HG03571 (cell line): ENCODE data around the gene SACM1L.
"Not testable (repeated sequence)": the region's sequence is repeated elsewhere in the genome, so short reads cannot be mapped to it uniquely, and the experiment has no call there.

Source experiments
- ATAC-seq: cut with Tn5 transposase; IDR thresholded peaks from one replicate; pipeline ENCODE4 v1.9.1; 2021; ENCODE audit not compliant: unreplicated experiment

The SACM1L gene

DNA sequence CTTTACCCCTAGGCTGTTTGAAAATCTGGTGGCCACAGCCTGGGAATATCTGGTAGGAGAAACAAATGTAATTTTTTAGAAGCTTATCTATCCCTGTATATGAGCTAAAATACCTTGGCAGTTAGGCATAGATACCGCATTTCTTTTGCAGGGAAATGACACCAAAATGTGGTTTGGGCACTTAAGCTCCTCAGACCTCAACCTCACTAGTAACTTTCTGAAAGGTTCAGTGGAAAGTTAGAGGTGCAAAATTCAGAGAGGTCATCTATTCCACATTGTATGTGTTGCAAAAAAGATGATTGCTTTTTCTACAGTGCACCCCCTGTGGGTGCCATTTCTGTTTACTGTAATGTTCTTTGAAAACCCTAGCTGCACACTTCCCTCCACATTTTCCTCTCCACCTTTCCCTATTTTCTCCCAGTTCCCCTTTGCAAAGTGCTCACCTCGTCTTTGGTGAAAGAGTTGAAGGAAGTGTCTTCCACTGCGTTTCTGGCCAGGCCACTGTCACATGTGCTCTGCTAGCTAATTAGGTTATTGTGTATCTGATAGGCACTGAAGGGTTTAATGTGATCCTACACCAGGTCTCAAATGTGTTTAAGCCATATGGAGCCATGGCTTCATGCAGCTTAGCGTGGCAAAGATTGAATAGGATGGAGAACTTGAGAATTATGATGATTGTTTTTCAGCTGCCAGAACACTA is 1.3 kb downstream of the SACM1L start:
- no peak for ATAC-seq

- no peak for ATAC-seq
These were observed 2.6 kb downstream of the SACM1L start for GRCh38 chr3:45691842-45692241.

DNA sequence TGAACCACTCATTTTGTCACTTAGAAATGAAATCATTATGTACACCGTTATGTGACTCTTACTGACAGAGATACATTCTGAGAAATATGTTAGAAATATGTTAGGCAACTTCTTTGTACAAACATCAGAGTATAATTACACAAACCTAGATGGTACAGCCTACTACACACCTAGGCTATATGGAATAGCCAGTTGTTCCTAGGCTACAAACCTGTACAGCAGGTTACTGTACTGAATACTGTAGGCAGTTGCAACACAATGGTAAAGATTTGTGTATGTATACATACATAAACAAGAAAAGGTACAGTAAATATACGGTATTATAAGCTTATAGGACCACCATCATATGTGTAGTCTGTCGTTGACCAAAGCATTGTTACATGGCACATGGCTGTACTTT is 3.7 kb downstream of the SACM1L start:
- no peak for ATAC-seq

- no peak for ATAC-seq
These were observed 4.8 kb downstream of the SACM1L start for GRCh38 chr3:45693941-45694521.

- not testable (repeated sequence) for ATAC-seq
These were observed 6.0 kb downstream of the SACM1L start for GRCh38 chr3:45695166-45695565.

- ATAC-seq: no peak
These were observed 11.4 kb downstream of the SACM1L start for GRCh38 chr3:45700570-45701073.

DNA sequence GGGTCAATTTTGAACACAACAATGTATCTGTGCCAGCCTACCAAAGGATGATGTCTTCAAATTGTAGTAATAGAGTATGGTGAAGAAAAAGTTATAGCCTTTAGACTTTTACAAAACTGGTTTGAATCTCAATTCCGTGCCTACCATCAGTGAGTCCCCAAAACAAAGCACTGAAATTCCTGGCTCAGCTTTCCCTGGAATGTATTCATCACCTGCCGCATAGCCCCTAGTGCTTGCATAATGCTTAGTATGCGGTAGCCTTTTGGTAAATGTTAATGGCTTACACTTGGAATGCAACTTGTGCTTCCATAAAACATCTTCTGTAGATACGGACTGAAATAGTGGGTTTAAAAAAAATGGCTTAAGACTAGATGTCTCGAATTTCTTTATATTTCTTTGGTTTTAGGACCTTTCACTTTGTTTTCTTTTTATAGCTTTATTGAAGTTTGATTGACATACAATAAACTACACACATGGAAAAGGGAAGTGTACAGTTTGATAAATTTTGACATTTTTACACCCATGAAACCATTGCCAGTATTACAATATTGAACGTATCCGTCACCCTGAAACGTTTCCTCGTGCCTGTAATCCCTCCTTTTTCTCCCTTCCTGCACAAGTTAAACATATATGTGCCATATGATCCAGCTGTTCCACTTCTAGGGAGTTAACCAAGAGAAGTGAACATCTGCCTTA is 12.1 kb downstream of the SACM1L start:
- ATAC-seq: no peak

DNA sequence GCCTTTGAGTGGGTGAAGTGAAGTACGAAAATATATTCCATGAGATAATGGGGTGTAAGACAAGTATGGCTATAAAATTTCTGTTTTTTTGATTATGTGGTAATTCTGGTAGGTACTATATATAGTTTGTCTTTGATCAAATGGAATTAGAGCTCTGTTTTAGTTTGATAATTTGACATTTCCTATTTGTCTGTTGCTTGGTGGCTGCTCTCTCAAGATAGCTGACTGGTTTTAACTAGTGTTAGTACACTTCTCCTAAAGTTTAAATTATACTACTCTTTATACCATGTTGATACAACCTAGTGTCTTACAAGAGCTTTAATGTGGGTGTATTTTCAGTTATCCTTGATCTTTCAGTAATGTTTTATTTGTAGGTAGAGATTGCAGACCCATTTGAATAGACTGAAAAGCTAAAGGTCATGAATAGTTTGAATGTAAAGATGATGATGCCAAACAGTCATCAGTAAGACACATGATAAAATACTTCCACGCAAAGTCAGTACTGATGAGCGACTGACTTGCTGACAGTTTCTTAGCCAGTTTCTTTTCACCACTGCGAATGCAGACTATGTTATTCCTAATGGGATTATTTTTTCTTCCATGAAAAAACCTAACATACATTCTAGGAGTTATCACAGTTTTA is 15.2 kb downstream of the SACM1L start:
- ATAC-seq: no peak

- ATAC-seq: no peak
These were observed 16.9 kb downstream of the SACM1L start for GRCh38 chr3:45705839-45706808.

DNA sequence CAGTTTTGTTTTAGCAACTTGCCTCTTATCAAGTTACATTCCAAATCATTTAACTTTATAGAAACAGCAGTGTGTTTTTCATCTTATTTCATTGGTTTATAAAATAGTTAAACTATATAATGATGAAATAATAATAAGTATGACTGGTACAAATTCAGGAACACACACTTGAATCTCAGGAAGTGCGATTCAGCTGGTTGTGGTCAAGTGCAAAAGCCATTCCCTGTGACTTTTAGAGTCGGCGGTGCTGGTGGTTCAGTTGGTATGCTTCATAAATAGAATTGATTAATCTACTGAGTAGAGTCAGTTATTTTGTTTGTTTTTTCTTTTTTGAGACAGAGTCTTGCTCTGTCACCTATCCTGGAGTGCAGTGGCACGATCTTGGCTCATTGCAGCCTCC is 22.7 kb downstream of the SACM1L start:
- ATAC-seq: no peak

DNA sequence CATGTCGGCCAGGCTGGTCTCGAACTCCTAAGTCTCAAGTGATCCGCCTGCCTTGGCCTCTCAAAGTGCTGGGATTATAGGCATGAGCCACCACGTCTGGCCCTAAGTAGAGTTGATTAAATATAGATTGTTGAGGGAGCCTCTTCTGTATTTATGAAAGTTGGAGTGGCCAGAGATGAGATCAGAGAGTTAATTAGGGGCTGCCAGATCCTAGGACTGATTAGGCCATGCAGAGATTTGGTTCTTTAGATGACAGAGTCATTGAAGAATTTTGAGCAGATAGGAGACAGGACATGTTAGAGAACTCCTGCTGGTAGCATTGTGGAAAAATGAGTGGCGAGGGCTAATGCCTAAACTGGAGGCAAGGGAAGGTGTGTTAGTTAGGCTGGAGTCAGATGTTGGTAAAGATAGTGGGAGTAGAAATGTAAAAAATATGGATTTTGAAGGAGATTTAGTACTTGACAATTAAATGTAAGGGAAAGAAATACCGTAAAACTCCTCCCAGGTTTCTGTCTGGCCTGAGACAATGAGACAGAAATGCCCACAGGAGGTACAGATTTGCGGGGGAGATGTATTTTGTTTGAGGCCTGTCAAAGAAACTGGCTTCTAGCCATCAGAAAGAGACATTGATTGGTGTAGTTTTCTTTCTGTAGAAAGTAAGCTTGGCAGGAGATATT is 23.4 kb downstream of the SACM1L start:
- no peak for ATAC-seq

DNA sequence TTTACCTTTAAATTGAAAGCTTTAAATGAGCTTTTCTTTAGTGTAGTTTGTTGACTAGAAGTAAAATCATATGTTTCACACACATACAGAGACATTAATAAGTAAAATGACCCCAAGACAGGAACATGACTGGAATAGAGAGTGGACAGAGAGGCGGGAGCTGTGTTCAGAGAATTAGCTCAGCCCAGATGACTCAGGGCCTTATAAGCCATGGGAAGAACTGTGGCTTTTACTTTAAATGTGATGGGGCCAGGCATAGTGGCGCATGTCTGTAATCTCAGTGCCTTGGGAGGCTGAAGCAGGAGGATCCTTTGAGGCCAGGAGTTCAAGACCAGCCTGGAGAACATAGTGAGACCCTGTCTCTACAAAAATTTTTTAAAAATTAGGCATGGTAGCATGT is 26.7 kb downstream of the SACM1L start:
- no peak for ATAC-seq

DNA sequence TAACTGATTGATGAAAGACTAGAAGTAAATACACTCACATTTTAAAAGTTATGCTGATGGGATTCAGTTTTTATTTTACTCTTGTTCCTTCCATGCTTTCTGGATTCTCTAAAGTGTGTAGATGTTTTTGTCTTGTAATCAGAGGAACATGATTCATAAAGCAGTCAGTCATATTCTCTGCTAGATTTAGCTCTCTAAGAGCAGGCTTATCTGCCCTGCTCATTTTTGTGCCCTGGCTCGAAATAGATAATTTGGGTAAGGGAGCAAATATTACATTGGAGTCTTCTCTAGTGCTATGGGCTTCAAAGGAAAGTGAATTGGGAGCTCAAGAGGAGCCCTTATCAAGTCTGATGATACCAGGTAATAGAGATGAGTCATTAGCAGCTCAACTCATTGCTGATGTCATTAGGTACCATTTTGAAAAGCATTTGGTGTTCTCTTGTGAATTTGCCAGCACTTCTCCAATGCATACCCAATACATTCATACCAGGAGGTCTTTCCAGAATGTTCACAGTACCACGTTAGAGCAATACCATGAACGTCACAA is 27.7 kb downstream of the SACM1L start:
- ATAC-seq: no peak

- no peak for ATAC-seq
These were observed 30.7 kb downstream of the SACM1L start for GRCh38 chr3:45719655-45720487.

DNA sequence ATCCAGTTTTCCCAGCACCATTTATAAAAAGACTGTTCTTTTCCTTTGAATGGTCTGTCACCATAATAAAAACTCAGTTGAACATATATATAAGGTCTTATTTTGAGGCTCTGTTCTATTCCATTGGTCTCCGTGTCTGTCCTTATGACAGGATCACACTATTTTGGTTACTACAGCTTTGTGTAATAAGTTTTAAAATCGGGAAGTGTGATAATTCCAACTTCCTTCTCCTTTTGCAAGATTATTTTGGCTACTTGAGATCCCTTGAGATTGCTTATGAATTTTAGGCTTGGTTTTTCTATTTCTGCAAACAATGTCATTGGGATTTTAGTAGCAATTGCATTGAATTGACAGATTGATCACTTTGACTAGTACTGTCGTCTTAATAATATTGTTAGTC is 35.7 kb downstream of the SACM1L start:
- ATAC-seq: no peak

DNA sequence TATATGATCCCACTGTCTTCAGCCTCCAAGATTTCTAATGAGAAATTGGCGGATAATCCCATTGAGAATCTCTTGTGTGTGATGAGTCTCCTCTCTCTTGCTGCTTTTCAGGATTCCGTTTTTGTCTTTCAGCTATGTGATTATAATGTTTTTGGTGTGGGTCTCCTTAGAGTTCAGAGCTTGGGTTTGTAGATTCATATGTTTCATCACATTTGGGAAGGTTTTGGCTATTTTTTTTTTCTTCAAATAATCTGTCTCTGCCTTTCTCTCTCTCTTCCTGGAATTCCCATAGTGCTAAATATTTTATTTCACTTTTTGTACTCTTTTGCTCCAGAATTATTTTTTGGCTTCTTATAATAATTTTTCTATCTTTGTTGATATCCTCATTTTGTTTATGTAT is 40.4 kb downstream of the SACM1L start:
- no peak for ATAC-seq

DNA sequence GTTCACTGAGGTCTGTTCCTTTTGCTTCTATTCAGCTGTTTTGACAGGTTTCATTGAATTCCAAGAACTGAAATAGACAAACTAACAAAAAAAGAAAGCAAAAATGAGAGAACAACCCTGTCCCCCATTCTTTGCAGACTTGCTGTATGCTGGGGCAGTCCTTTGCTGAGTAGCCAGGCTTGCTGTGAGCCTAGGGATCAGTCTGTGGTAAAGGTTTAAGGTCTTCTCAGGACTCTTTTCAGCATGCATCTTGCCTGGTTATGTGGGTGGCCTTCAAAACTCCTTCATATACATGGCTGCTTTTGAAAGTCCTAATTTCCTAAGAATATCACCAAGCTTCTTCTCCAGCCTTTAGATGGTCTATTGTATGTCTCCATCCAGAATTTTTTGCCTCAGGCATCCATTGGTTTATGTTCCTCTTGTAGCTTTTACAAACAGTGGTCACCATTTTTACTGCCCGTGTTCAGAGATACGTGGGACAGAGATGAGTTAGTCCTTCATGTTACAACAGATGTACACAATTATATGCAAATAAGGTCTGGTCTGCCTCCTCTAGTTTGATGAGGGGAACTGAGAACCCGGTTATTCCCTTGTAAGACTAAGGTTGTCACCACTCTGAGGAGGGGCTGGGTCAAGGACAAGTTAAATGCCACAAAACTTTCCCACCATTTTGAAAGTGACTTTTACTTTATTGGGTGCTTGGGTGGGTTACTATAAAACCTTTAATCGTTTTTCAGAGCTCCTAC is 41.4 kb downstream of the SACM1L start:
- ATAC-seq: no peak

- ATAC-seq: no peak
These were observed 47.5 kb downstream of the SACM1L start for GRCh38 chr3:45736707-45737106.
